CD4-positive, alpha-beta T cell (primary cell): ENCODE measurements around the gene NDE1. TPM values are rescaled to one million over a fixed set of nuclear protein-coding genes. Genes with fewer than 3 reads are reported as not detected.

Experiments
- ATAC-seq: fragments of 200-7000 bp; cut with Tn5 transposase; one replicate; pipeline ENCODE4 v1.10.0; 2022; ENCODE audit warnings: mild to moderate bottlenecking; ENCODE audit not compliant: poor library complexity
- CTCF ChIA-PET: fragments of 350-600 bp; sonication (Branson Sonifier 250); formaldehyde crosslinking; loops from one replicate; lab custom pipeline; 2021; ENCODE audit warnings: antibody characterized with exemption, inconsistent platforms; lab: Charles Lee
- POLR2A ChIA-PET: fragments of 350-600 bp; sonication (Branson Sonifier 250); formaldehyde crosslinking; loops from one replicate; lab custom pipeline; 2021; ENCODE audit warnings: antibody characterized with exemption, inconsistent platforms; lab: Charles Lee
- DNase-seq, 14 experiments: peaks; one replicate each; pipeline ENCODE4 v3.0.0-alpha.2; 2013 to 2020; ENCODE audit warnings: mixed read lengths in 2 of 14
- H3K27ac ChIP-seq, 2 donors: one replicate each; pipeline versions ENCODE4 v1.5.1 to v1.7.0; 2013; ENCODE audit warnings: low read length in 2 of 2, low read depth in 1 of 2, mild to moderate bottlenecking in 1 of 2
- H3K27me3 ChIP-seq, 2 experiments: 1 replicate in 1 of 2; 2 replicates in 1 of 2; pipeline versions ENCODE4 v1.6.1 to v1.7.0; 2013; ENCODE audit warnings: low read length in 2 of 2, control low read depth in 1 of 2, mild to moderate bottlenecking in 1 of 2, moderate library complexity in 1 of 2; ENCODE audit not compliant: insufficient read depth in 2 of 2, control insufficient read depth in 1 of 2
- H3K36me3 ChIP-seq: one replicate; pipeline ENCODE4 v1.6.1; 2013; ENCODE audit warnings: low read length, control low read depth; ENCODE audit not compliant: insufficient read depth
- H3K4me1 ChIP-seq: one replicate; pipeline ENCODE4 v1.6.1; 2013; ENCODE audit warnings: low read length, control low read depth; ENCODE audit not compliant: insufficient read depth
- H3K4me3 ChIP-seq: one replicate; pipeline ENCODE4 v1.5.1; 2013; ENCODE audit warnings: mild to moderate bottlenecking, low read length, moderate library complexity
- H3K9me3 ChIP-seq, 2 experiments: 1 replicate in 1 of 2; 2 replicates in 1 of 2; pipeline versions ENCODE4 v1.6.1 to v1.7.0; 2013; ENCODE audit warnings: low read length in 2 of 2, mild to moderate bottlenecking in 2 of 2, control low read depth in 1 of 2, moderate library complexity in 1 of 2; ENCODE audit not compliant: control insufficient read depth in 1 of 2, insufficient read depth in 1 of 2
- H3K27ac Mint-ChIP-seq: one replicate; pipeline ENCODE4 v1.8.0; 2020; ENCODE audit warnings: mixed read lengths
- H3K27me3 Mint-ChIP-seq: one replicate; pipeline ENCODE4 v1.8.0; 2021; ENCODE audit warnings: mixed read lengths
- H3K36me3 Mint-ChIP-seq: one replicate; pipeline ENCODE4 v1.8.0; 2021; ENCODE audit warnings: low read depth, mixed read lengths
- H3K4me1 Mint-ChIP-seq: one replicate; pipeline ENCODE4 v1.8.0; 2021; ENCODE audit warnings: low read depth, mixed read lengths
- H3K4me3 Mint-ChIP-seq: one replicate; pipeline ENCODE4 v1.8.0; 2020; ENCODE audit warnings: mild to moderate bottlenecking, mixed read lengths
- H3K9me3 Mint-ChIP-seq: one replicate; pipeline ENCODE4 v1.8.0; 2020; ENCODE audit warnings: mixed read lengths
- CTCF ChIP-seq: fragments of 200-600 bp; IDR thresholded peaks from one replicate; pipeline ENCODE4 v1.8.0; 2022; ENCODE audit warnings: antibody characterized with exemption, mild to moderate bottlenecking
- intact Hi-C, 2 experiments: fragments of 100-400 bp; cut with DNase I in 1 of 2; cut with micrococcal nuclease in 1 of 2; formaldehyde crosslinking; loops; one replicate each; pipeline versions ENCODE4 v1.15.1 to v1.9.0; 2023 to 2025; cut with DNase I, micrococcal nuclease
- total RNA-seq, 174 experiments: library from RNA in 2 of 174; stranded (reverse) in 2 of 174; gene quantifications; one replicate each; pipeline ENCODE4 v1.2.3 and lab custom pipeline; 2021 to 2026

NDE1 gene
- total RNA-seq, 2 experiments from 2014 or later, result 96.6 to 106 TPM

DNA sequence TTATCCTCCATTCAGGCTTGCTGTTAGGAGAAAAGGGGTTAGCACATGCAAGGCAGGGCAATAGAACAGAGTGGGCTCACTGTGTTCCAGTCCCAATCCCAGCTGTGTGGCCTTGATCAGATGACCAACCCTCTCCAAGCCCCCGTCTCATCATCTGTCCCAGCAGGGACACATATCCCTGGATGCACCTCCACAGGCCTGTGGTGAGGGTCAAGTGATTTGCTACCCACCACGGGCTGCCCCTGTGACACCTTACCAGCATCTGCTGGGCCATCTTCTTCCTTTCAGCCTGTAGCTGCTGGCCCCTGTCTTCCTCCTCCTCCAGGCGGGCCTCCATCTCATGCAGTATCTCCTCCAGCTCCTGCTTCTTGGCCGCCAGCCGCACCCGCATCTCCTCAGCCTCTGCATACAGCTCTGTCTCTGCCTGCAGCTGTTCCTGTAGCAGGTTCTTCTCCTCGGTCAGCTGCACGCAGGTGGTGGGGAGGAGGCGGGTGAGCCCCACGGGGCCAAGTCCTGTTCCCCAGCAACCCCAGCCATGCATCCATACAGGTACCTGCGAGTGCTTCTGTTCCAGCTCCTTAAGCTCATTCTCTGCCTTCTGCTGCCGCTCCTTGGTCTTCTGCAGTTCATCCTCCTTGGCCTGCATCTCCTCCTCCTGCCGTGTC is 91.3 kb downstream of the NDE1 start:
- H3K4me3 ChIP-seq, result no peak overlapping the region
- no peak overlapping the region for H3K27ac ChIP-seq
- no peaks in the 10 kb centered on the region for H3K4me1 ChIP-seq
- CTCF ChIA-PET, result no interaction called here
- no peaks in the 10 kb centered on the region for H3K27me3 Mint-ChIP-seq
- H3K4me1 Mint-ChIP-seq, result no peaks in the 10 kb centered on the region
- H3K36me3 ChIP-seq, result peaks cover 40% of the 10 kb centered on the region
- DNase-seq (no peak), ATAC-seq (no peak)
- no peaks in the 10 kb centered on the region for H3K9me3 Mint-ChIP-seq
- intact Hi-C loops, result no loop called here
- no peak overlapping the region for H3K4me3 Mint-ChIP-seq
- no peak for TF ChIP-seq CTCF
- peaks cover 0 to 12% of the 10 kb centered on the region in 2 experiments for H3K9me3 ChIP-seq
- H3K27ac Mint-ChIP-seq, result no peak overlapping the region
- POLR2A ChIA-PET, result no interaction called here
- H3K27me3 ChIP-seq, result no peaks in the 10 kb centered on the region
- peaks cover 44% of the 10 kb centered on the region for H3K36me3 Mint-ChIP-seq

- no peaks in the 10 kb centered on the region for H3K27me3 ChIP-seq
- intact Hi-C loops, result no loop called here
- H3K27ac ChIP-seq, result no peak overlapping the region
- no peak for DNase-seq
- TF ChIP-seq CTCF, result no peak
- Mint-ChIP-seq H3K9me3 (no peaks in the 10 kb centered on the region), H3K36me3 (peaks cover 39% of the 10 kb centered on the region), H3K27ac (no peak overlapping the region), H3K4me1 (no peaks in the 10 kb centered on the region), H3K4me3 (no peak overlapping the region), H3K27me3 (no peaks in the 10 kb centered on the region)
- H3K36me3 ChIP-seq, result peaks cover 29% of the 10 kb centered on the region
- POLR2A ChIA-PET, result no interaction called here
- H3K9me3 ChIP-seq, result peaks cover 0 to 12% of the 10 kb centered on the region in 2 experiments
- CTCF ChIA-PET, result no interaction called here
- H3K4me1 ChIP-seq, result no peaks in the 10 kb centered on the region
- no peak for ATAC-seq
- no peak overlapping the region for H3K4me3 ChIP-seq
Observed at GRCh38 chr16:15742716-15743115, 92.7 kb downstream of the NDE1 start.

DNA sequence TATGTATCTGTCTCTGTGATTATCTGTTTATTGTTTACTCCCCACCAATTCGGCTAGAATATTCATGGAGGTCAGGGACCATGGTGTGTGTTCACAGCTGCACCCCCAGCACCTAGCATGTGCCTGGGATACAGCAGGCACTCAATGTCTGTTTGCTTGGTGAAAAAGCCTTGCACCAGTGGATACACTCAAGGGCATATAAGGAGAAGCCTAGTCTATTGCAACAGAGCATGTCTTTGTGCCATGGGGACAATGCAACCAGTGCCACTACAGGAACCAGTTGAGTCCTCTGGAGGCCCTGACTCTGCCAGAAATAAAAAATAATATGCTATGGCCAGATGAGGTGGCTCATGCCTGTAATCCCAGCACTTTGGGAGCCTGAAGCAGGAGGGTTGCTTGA is 93.6 kb downstream of the NDE1 start:
- ChIA-PET CTCF (no interaction called here), POLR2A (no interaction called here)
- H3K27me3 Mint-ChIP-seq, result no peaks in the 10 kb centered on the region
- H3K9me3 ChIP-seq, result peaks cover 0 to 17% of the 10 kb centered on the region in 2 experiments
- no peak overlapping the region for H3K4me3 Mint-ChIP-seq
- H3K4me1 ChIP-seq, result no peaks in the 10 kb centered on the region
- H3K9me3 Mint-ChIP-seq, result no peaks in the 10 kb centered on the region
- no peaks in the 10 kb centered on the region for H3K27me3 ChIP-seq
- no peaks in the 10 kb centered on the region for H3K4me1 Mint-ChIP-seq
- DNase-seq (no peak), ATAC-seq (no peak)
- H3K36me3 ChIP-seq, result peaks cover 29% of the 10 kb centered on the region
- H3K27ac ChIP-seq, result no peak overlapping the region
- H3K27ac Mint-ChIP-seq, result no peak overlapping the region
- H3K4me3 ChIP-seq, result no peak overlapping the region
- peaks cover 44% of the 10 kb centered on the region for H3K36me3 Mint-ChIP-seq
- TF ChIP-seq CTCF, result no peak
- intact Hi-C loops, result no loop called here
